HG03469 (cell line): ENCODE data around the gene WWC2.
"Not testable (repeated sequence)": the region's sequence is repeated elsewhere in the genome, so short reads cannot be mapped to it uniquely, and the experiment has no call there.

Source experiments
- ATAC-seq: cut with Tn5 transposase; IDR thresholded peaks from one replicate; pipeline ENCODE4 v1.9.1; 2021; ENCODE audit warnings: mild to moderate bottlenecking, moderate library complexity, moderate number of reproducible peaks; ENCODE audit not compliant: unreplicated experiment

WWC2 gene

GRCh38 chr4:183140911-183141320 is 41.9 kb downstream of the WWC2 start:
- ATAC-seq = no peak

- no peak for ATAC-seq
Measured at GRCh38 chr4:183141997-183142396, 42.9 kb downstream of the WWC2 start.

- ATAC-seq = no peak
Measured at GRCh38 chr4:183142571-183143550, 43.8 kb downstream of the WWC2 start.

- no peak for ATAC-seq
Measured at GRCh38 chr4:183144787-183145186, 45.7 kb downstream of the WWC2 start.

- no peak for ATAC-seq
Measured at GRCh38 chr4:183145773-183146172, 46.7 kb downstream of the WWC2 start.

GRCh38 chr4:183146478-183146877 is 47.4 kb downstream of the WWC2 start:
- ATAC-seq = no peak

- ATAC-seq = no peak
Measured at GRCh38 chr4:183147196-183147595, 48.1 kb downstream of the WWC2 start.

- no peak for ATAC-seq
Measured at GRCh38 chr4:183147983-183148382, 48.9 kb downstream of the WWC2 start.

- no peak for ATAC-seq
Measured at GRCh38 chr4:183149616-183150539, 50.8 kb downstream of the WWC2 start.

GRCh38 chr4:183150664-183151063 is 51.6 kb downstream of the WWC2 start:
- ATAC-seq = not testable (repeated sequence)

- ATAC-seq = not testable (repeated sequence)
Measured at GRCh38 chr4:183152232-183152631, 53.2 kb downstream of the WWC2 start.

GRCh38 chr4:183153190-183153916 is 54.3 kb downstream of the WWC2 start:
- ATAC-seq = no peak

GRCh38 chr4:183154701-183155391 is 55.8 kb downstream of the WWC2 start:
- no peak for ATAC-seq

GRCh38 chr4:183155450-183156184 is 56.6 kb downstream of the WWC2 start:
- no peak for ATAC-seq

GRCh38 chr4:183157215-183157614 is 58.2 kb downstream of the WWC2 start:
- no peak for ATAC-seq

- ATAC-seq = no peak
Measured at GRCh38 chr4:183158062-183158461, 59.0 kb downstream of the WWC2 start.

GRCh38 chr4:183161630-183162029 is 62.6 kb downstream of the WWC2 start:
- ATAC-seq = no peak

GRCh38 chr4:183163135-183163534 is 64.1 kb downstream of the WWC2 start:
- ATAC-seq = no peak

GRCh38 chr4:183164963-183165362 is 65.9 kb downstream of the WWC2 start:
- ATAC-seq = no peak
